ENCODE measurements around the gene AIP. TPM values are rescaled to one million over a fixed set of nuclear protein-coding genes. Genes with fewer than 3 reads are reported as not detected.

AIP gene
- total and polyA plus RNA-seq, 2 donors (not counting 1 experiment from before 2014, with no cell fraction given): 53.7 to 117 TPM

DNA sequence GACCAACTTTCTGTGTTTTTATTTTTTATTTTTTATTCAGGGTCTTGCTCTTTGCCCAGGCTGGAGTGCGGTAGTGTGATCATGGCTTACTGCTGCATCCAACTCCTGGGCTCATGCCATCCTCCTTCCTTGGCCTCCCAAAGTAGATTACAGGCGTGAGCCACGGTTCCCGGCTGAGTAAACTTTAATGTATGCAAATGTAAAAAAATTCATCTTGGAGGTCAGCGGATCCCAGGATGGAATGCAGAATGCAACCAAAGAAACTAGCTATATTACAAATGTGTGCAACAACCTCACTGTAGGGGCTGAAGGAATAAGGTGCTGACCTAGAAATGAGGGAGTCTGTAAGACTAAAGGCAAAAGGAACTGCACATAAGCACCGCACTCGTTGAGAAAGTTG lies 31.3 kb downstream of the AIP start:
- no peaks in the 10 kb centered on the region for H4K20me1 ChIP-seq (ENCODE audit: control insufficient read depth, extremely low read depth, insufficient read depth, low read length)
- no peaks in the 10 kb centered on the region for H3K9me3 ChIP-seq (ENCODE audit: control insufficient read depth, insufficient read depth, low read depth, low read length)
- DNase-seq (ENCODE audit: low read depth in 2 of 2): no peak
- peaks cover 15% of the 10 kb centered on the region for H3K27me3 ChIP-seq (ENCODE audit: control insufficient read depth, insufficient read depth, low read length)
- H3K4me2 ChIP-seq (ENCODE audit: extremely low read depth, insufficient read depth, low read length): no peak overlapping the region
- no peak overlapping the region for H3K27ac ChIP-seq (ENCODE audit: insufficient read depth, low read length)
- H3K4me3 ChIP-seq (replicated peaks in 1 of 4; ENCODE audit: control extremely low read depth in 1 of 4, insufficient read depth in 1 of 4, low read depth in 3 of 4, low read length in 4 of 4): no peak overlapping the region
- no peaks in the 10 kb centered on the region for H3K79me2 ChIP-seq (ENCODE audit: control insufficient read depth, insufficient read depth, low read length)
- H3K36me3 ChIP-seq (ENCODE audit: control insufficient read depth, insufficient read depth, low read length): no peaks in the 10 kb centered on the region
- no peak overlapping the region for H2AFZ ChIP-seq (ENCODE audit: low read length)
- TF ChIP-seq, protein P1, sequence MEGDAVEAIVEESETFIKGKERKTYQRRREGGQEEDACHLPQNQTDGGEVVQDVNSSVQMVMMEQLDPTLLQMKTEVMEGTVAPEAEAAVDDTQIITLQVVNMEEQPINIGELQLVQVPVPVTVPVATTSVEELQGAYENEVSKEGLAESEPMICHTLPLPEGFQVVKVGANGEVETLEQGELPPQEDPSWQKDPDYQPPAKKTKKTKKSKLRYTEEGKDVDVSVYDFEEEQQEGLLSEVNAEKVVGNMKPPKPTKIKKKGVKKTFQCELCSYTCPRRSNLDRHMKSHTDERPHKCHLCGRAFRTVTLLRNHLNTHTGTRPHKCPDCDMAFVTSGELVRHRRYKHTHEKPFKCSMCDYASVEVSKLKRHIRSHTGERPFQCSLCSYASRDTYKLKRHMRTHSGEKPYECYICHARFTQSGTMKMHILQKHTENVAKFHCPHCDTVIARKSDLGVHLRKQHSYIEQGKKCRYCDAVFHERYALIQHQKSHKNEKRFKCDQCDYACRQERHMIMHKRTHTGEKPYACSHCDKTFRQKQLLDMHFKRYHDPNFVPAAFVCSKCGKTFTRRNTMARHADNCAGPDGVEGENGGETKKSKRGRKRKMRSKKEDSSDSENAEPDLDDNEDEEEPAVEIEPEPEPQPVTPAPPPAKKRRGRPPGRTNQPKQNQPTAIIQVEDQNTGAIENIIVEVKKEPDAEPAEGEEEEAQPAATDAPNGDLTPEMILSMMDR (conservative IDR thresholded peaks at IDR 0.05 in 1 of 2, IDR thresholded peaks at IDR 0.05 in 1 of 2; ENCODE audit: low read depth in 1 of 2, low read length in 2 of 2): no peak
- TF ChIP-seq EZH2 (IDR thresholded peaks at IDR 0.05; ENCODE audit: low read length, missing control alignments): no peak
- no peaks in the 10 kb centered on the region for H3K4me1 ChIP-seq (ENCODE audit: control insufficient read depth, extremely low read depth, insufficient read depth, low read length)
- no peak overlapping the region for H3K9ac ChIP-seq (ENCODE audit: insufficient read depth, low read length)

DNA sequence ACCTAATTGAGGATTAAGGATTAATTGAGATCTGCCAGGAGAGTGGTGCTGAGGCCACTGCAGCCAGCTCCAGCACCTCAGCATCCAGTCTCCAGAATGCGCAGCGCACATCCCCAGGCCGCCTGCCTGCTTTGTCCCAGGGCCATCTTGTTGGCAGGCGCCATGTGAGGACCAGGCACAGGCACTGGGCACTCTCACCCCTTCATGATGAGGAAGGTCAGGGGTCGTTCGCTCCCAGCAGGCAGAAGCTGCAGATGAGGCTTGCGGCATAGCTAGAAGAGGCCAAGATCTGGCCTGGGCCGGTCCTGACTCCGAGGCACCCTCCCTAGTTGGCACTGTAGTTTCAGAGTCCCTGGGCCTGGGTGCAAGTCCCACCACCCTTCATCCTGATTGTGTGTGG lies 34.0 kb downstream of the AIP start:
- DNase-seq (ENCODE audit: low read depth in 2 of 2): no peak
- no peak for TF ChIP-seq EZH2 (IDR thresholded peaks at IDR 0.05; ENCODE audit: low read length, missing control alignments)
- TF ChIP-seq, protein P1 (conservative IDR thresholded peaks at IDR 0.05 in 1 of 2, IDR thresholded peaks at IDR 0.05 in 1 of 2; ENCODE audit: low read depth in 1 of 2, low read length in 2 of 2): no peak

DNA sequence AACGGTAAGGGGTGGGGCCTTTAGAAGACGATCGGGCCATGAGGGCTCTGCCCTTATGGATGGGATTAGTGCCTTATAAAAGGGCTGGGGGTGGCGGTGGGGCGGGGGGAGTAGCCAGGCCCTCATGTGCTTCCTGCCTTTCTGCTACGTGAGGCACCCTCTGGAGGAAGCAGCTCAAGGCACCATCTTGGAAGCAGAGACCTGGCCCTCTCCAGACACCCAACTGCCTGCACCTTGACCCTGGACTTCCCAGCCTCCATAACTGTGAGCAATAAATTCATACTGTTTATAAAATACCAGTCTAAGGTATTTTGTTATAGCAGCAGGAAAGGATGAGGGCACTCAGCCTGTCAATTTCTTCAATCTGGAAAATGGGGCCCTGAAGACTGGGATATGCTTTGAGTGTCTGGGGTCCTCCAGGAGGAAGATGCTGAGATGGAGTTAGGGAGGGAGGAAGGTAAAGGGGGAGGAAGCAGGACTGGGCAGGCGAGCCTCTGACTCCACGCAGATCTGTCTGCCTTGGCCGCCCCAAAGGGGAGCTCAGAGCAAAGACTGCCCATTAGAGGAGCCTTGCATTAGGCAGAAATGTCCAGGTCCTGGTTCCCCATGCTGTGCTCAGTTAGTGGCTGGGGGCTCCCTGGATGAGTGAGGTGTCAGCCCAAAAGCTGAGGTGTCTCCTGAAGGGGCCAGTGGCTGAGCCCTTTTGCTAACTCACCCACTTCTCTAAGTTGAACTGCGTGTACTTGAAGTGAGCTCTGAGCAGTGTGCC lies 35.1 kb downstream of the AIP start:
- Histone ChIP-seq H3K4me1 (ENCODE audit: control insufficient read depth, extremely low read depth, insufficient read depth, low read length) (no peaks in the 10 kb centered on the region), H3K27ac (ENCODE audit: insufficient read depth, low read length) (no peak overlapping the region), H3K9ac (ENCODE audit: insufficient read depth, low read length) (no peak overlapping the region), H3K9me3 (ENCODE audit: control insufficient read depth, insufficient read depth, low read depth, low read length) (no peaks in the 10 kb centered on the region), H3K36me3 (ENCODE audit: control insufficient read depth, insufficient read depth, low read length) (no peaks in the 10 kb centered on the region), H4K20me1 (ENCODE audit: control insufficient read depth, extremely low read depth, insufficient read depth, low read length) (no peaks in the 10 kb centered on the region), H3K79me2 (ENCODE audit: control insufficient read depth, insufficient read depth, low read length) (no peaks in the 10 kb centered on the region), H3K4me2 (ENCODE audit: extremely low read depth, insufficient read depth, low read length) (no peak overlapping the region), H3K4me3 (replicated peaks in 1 of 4; ENCODE audit: control extremely low read depth in 1 of 4, insufficient read depth in 1 of 4, low read depth in 3 of 4, low read length in 4 of 4) (no peak overlapping the region), H2AFZ (ENCODE audit: low read length) (no peak overlapping the region), H3K27me3 (ENCODE audit: control insufficient read depth, insufficient read depth, low read length) (peaks cover 12% of the 10 kb centered on the region)
- TF ChIP-seq EZH2 (IDR thresholded peaks at IDR 0.05; ENCODE audit: low read length, missing control alignments): no peak
- TF ChIP-seq, protein P1 (conservative IDR thresholded peaks at IDR 0.05 in 1 of 2, IDR thresholded peaks at IDR 0.05 in 1 of 2; ENCODE audit: low read depth in 1 of 2, low read length in 2 of 2): no peak
- no peak for DNase-seq (ENCODE audit: low read depth in 2 of 2)

More for the DNA sequence above, 34.0 kb downstream of the AIP start:
- Histone ChIP-seq H3K79me2 (ENCODE audit: control insufficient read depth, insufficient read depth, low read length) (no peaks in the 10 kb centered on the region), H4K20me1 (ENCODE audit: control insufficient read depth, extremely low read depth, insufficient read depth, low read length) (no peaks in the 10 kb centered on the region), H3K9ac (ENCODE audit: insufficient read depth, low read length) (no peak overlapping the region), H3K27ac (ENCODE audit: insufficient read depth, low read length) (no peak overlapping the region), H3K36me3 (ENCODE audit: control insufficient read depth, insufficient read depth, low read length) (no peaks in the 10 kb centered on the region), H3K4me1 (ENCODE audit: control insufficient read depth, extremely low read depth, insufficient read depth, low read length) (no peaks in the 10 kb centered on the region), H3K9me3 (ENCODE audit: control insufficient read depth, insufficient read depth, low read depth, low read length) (no peaks in the 10 kb centered on the region), H2AFZ (ENCODE audit: low read length) (no peak overlapping the region), H3K27me3 (ENCODE audit: control insufficient read depth, insufficient read depth, low read length) (peaks cover 15% of the 10 kb centered on the region), H3K4me3 (replicated peaks in 1 of 4; ENCODE audit: control extremely low read depth in 1 of 4, insufficient read depth in 1 of 4, low read depth in 3 of 4, low read length in 4 of 4) (no peak overlapping the region), H3K4me2 (ENCODE audit: extremely low read depth, insufficient read depth, low read length) (no peak overlapping the region)

Data from fibroblast of lung (primary cell).